Endothelial cell (in vitro differentiated cells): Measurements from ENCODE around the gene MAP3K2. TPM values are rescaled to one million over a fixed set of nuclear protein-coding genes. Genes with fewer than 3 reads are reported as not detected.

Experiments used
- DNase-seq: peaks from one replicate; pipeline ENCODE4 v3.0.0; 2021; ENCODE audit warnings: low spot score
- H3K27ac Mint-ChIP-seq: one replicate; pipeline ENCODE4 v1.8.0; 2021; ENCODE audit warnings: mixed read lengths, inconsistent platforms; ENCODE audit not compliant: unreplicated experiment
- H3K27me3 Mint-ChIP-seq: one replicate; pipeline ENCODE4 v1.8.0; 2021; ENCODE audit warnings: mild to moderate bottlenecking, moderate library complexity, mixed read lengths, inconsistent platforms; ENCODE audit not compliant: unreplicated experiment
- H3K36me3 Mint-ChIP-seq: one replicate; pipeline ENCODE4 v1.8.0; 2021; ENCODE audit warnings: mild to moderate bottlenecking, low read depth, mixed read lengths, inconsistent platforms; ENCODE audit not compliant: unreplicated experiment
- H3K4me1 Mint-ChIP-seq: one replicate; pipeline ENCODE4 v1.8.0; 2021; ENCODE audit warnings: mild to moderate bottlenecking, mixed read lengths, inconsistent platforms; ENCODE audit not compliant: unreplicated experiment
- H3K4me3 Mint-ChIP-seq: one replicate; pipeline ENCODE4 v1.8.0; 2021; ENCODE audit warnings: mild to moderate bottlenecking, mixed read lengths, inconsistent platforms; ENCODE audit not compliant: unreplicated experiment
- H3K9me3 Mint-ChIP-seq: one replicate; pipeline ENCODE4 v1.8.0; 2021; ENCODE audit warnings: mixed read lengths, inconsistent platforms; ENCODE audit not compliant: unreplicated experiment
- total RNA-seq: library from RNA; stranded (reverse); fragmentation: NEBNext Ultra II Directional; extraction: Animal tissue kit (Norgen Biotek cat#: 25700); gene quantifications from one replicate; pipeline ENCODE4 v1.2.1, GENCODE V29; 2021; ENCODE audit not compliant: unreplicated experiment
- TF ChIP-seq, protein P1 (sequence below): fragments of 200-600 bp; sonication (generic); IDR thresholded peaks from one replicate; pipeline ENCODE4 v1.5.0; 2021; ENCODE audit warnings: antibody characterized with exemption; ENCODE audit not compliant: unreplicated experiment

Gene MAP3K2
- total RNA-seq, 1 donor from 2014 or later = 27.3 TPM

DNA sequence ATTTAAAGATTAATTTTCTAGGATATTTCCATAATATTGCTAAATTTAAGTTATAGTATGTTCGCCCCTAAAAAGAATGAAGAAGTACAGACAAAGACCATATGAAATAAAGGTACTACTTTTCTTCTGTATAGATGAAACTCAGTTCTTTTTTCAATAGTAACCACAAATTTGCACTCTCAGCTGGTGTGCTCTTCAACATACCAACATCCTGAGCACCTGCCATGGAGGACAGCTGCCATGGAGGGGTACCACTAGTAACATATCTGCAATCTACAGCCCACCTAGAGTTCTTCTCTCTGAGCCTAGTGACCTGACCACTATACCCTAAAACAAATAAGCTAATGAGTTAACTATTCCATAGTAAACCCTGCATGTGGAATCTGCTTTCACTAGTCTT lies 57.0 kb downstream of the MAP3K2 start:
- TF ChIP-seq, protein P1, sequence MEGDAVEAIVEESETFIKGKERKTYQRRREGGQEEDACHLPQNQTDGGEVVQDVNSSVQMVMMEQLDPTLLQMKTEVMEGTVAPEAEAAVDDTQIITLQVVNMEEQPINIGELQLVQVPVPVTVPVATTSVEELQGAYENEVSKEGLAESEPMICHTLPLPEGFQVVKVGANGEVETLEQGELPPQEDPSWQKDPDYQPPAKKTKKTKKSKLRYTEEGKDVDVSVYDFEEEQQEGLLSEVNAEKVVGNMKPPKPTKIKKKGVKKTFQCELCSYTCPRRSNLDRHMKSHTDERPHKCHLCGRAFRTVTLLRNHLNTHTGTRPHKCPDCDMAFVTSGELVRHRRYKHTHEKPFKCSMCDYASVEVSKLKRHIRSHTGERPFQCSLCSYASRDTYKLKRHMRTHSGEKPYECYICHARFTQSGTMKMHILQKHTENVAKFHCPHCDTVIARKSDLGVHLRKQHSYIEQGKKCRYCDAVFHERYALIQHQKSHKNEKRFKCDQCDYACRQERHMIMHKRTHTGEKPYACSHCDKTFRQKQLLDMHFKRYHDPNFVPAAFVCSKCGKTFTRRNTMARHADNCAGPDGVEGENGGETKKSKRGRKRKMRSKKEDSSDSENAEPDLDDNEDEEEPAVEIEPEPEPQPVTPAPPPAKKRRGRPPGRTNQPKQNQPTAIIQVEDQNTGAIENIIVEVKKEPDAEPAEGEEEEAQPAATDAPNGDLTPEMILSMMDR = no peak
- H3K4me1 Mint-ChIP-seq = no peaks in the 10 kb centered on the region
- H3K36me3 Mint-ChIP-seq = peaks cover 4% of the 10 kb centered on the region
- no peak for DNase-seq
- no peak overlapping the region for H3K27ac Mint-ChIP-seq
- no peaks in the 10 kb centered on the region for H3K27me3 Mint-ChIP-seq
- H3K4me3 Mint-ChIP-seq = no peak overlapping the region
- H3K9me3 Mint-ChIP-seq = no peaks in the 10 kb centered on the region

DNA sequence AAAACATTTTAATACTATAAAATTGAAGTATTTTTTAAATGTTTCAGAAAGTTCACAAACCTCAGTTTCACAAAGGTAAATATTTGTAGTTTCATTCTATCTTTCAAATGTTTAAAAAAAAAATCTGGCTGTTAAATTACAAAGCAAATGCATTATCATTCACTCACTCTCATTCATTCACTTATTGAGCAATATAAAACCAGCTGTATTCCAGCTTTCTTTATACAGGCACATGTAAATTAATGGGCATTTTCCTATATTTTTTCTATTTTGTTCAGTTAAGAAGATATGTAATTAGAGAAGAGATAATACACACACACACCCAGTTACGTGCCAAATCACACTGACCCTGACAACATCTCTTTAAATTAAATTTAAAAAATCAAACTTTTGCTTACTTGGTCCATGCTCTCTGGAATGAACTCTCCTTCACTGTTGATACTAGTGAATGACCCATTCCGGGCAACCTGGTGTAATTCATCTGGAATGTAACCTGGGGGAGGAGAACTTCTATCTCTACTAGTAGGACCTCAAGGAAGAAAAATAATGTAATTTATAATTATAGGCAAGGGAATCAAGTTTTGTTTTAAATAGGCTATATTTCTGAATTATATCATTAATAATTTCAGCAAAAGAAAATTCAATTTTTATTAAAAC lies 61.4 kb downstream of the MAP3K2 start:
- Mint-ChIP-seq H3K36me3 (no peaks in the 10 kb centered on the region), H3K4me1 (no peaks in the 10 kb centered on the region), H3K4me3 (no peak overlapping the region), H3K9me3 (no peaks in the 10 kb centered on the region), H3K27me3 (no peaks in the 10 kb centered on the region), H3K27ac (no peak overlapping the region)
- DNase-seq = no peak
- TF ChIP-seq, protein P1 = no peak

DNA sequence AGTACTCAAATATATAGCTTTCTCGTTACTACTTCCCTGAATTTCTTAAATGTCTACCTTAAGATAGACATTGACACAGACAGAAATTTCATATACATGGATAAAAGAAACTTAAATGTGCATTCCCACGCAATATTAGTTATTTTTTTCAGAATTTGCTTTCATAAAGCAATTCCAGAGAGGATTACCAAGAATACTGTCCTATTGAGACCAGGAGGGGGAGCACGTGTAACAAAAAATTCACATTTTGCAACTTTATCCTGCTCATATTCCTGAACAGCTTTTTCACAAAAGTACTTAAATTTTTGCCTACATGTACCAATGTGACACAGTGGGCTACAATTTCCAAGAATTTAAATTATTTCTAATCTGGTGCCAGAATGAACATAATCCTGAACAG lies 63.1 kb downstream of the MAP3K2 start:
- Mint-ChIP-seq H3K4me1 (no peaks in the 10 kb centered on the region), H3K36me3 (peaks cover 10% of the 10 kb centered on the region), H3K27ac (no peak overlapping the region), H3K4me3 (no peak overlapping the region), H3K27me3 (no peaks in the 10 kb centered on the region), H3K9me3 (no peaks in the 10 kb centered on the region)
- TF ChIP-seq, protein P1 = peak; percentile 68
- no peak for DNase-seq

DNA sequence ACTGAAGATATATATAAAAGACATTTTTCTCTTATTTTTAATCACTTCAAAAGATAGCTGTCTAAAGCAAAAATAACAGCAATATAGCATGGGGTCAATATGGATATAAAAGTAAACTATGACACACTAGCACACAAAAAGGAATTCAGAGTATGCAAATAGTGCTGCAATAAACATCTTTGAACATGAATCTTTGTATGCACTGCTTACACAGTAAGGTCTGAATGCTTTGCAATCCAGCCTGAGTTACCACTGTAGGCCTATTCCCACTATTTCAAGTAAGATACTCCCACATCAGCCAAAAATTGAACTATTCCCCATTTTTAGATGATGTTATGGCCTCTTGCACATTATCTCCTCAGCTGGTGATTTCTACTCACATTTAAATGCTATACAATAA lies 66.5 kb downstream of the MAP3K2 start:
- TF ChIP-seq, protein P1 = no peak
- no peak for DNase-seq
- Mint-ChIP-seq H3K36me3 (peaks cover 15% of the 10 kb centered on the region), H3K4me1 (no peaks in the 10 kb centered on the region), H3K27ac (no peak overlapping the region), H3K27me3 (no peaks in the 10 kb centered on the region), H3K4me3 (no peak overlapping the region), H3K9me3 (no peaks in the 10 kb centered on the region)

DNA sequence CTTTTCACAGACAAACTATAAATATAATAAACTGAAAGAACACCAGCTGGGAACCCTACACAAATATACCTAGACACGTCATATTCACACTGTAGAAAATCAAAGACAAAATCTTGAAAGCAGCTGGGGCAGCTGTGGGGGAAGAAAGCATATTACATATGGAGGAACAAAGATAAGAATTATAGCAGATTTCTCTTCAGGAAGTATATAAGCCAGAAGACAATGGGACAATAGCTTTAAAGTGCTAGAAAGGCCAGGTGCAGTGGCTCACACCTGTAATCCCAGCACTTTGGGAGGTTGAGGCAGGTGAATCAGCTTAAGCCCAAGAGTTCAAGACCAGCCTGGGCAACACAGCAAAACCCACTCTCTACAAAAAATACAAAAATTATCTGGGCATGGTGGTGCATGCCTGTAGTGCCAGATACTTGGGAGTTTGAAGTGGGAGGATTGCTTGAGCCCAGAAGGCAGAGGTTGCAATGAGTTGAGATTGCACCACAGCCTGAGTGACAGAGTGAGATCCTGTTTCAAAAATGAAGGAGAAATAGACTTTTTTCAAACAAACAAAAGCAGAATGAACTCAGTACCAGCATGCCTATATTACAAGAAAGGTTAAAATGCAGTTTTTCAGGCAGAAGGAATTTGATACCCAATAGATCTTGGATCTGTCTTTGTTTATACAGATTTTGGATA lies 67.0 kb downstream of the MAP3K2 start:
- no peak overlapping the region for H3K4me3 Mint-ChIP-seq
- H3K27ac Mint-ChIP-seq = no peak overlapping the region
- H3K9me3 Mint-ChIP-seq = no peaks in the 10 kb centered on the region
- H3K27me3 Mint-ChIP-seq = no peaks in the 10 kb centered on the region
- H3K4me1 Mint-ChIP-seq = no peaks in the 10 kb centered on the region
- H3K36me3 Mint-ChIP-seq = peaks cover 15% of the 10 kb centered on the region
- DNase-seq = no peak
- TF ChIP-seq, protein P1 = no peak
